DND-41 (cell line): ENCODE results near the gene CYTH3.

ENCODE experiments used
- EZH2 ChIP-seq: IDR thresholded peaks from 3 replicates; pipeline ENCODE4 v1.6.1; 2012; ENCODE audit warnings: borderline replicate concordance, low read depth, mild to moderate bottlenecking, moderate library complexity, low read length, inconsistent platforms; ENCODE audit not compliant: severe bottlenecking
- TF ChIP-seq, protein P1 (sequence below): IDR thresholded peaks from 2 replicates; pipeline ENCODE4 v1.5.1; 2012; ENCODE audit warnings: borderline replicate concordance, low read length, moderate library complexity, mild to moderate bottlenecking; ENCODE audit not compliant: poor library complexity, severe bottlenecking; ENCODE audit errors: extremely low read depth

DNA sequence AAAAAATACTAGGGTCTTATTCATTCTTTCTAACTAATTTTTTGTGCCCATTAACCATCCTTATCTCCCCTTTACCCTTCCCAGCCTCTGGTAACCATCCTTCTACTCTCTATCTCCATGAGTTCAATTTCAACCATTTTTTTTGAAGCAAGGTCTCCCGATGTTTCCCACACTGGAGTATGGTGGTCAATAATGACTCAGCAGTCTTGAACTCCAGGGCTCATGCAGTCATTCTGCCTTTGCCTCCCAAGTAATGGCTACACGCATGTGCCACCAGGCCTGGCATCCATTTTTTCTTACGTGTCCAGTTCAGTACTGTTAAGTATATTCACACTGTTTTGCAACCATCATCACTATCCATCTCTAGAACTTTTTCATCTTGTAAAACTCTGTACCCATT is 60.4 kb downstream of the CYTH3 start:
- no peak for TF ChIP-seq EZH2
- TF ChIP-seq, protein P1, sequence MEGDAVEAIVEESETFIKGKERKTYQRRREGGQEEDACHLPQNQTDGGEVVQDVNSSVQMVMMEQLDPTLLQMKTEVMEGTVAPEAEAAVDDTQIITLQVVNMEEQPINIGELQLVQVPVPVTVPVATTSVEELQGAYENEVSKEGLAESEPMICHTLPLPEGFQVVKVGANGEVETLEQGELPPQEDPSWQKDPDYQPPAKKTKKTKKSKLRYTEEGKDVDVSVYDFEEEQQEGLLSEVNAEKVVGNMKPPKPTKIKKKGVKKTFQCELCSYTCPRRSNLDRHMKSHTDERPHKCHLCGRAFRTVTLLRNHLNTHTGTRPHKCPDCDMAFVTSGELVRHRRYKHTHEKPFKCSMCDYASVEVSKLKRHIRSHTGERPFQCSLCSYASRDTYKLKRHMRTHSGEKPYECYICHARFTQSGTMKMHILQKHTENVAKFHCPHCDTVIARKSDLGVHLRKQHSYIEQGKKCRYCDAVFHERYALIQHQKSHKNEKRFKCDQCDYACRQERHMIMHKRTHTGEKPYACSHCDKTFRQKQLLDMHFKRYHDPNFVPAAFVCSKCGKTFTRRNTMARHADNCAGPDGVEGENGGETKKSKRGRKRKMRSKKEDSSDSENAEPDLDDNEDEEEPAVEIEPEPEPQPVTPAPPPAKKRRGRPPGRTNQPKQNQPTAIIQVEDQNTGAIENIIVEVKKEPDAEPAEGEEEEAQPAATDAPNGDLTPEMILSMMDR = no peak
